Muscle layer of colon (tissue), 2 donors: ENCODE results near the gene CPSF4.
A peak's percentile ranks its signal among the peaks of the same experiment; 100 is the strongest.

Source experiments
- H3K27ac ChIP-seq: one replicate; pipeline ENCODE4 v1.7.0; 2013; ENCODE audit warnings: low read depth, mild to moderate bottlenecking, low read length, moderate library complexity
- H3K27me3 ChIP-seq, 2 donors: one replicate each; pipeline ENCODE4 v1.7.0; 2013; ENCODE audit warnings: low read length in 2 of 2, mild to moderate bottlenecking in 2 of 2; ENCODE audit not compliant: insufficient read depth in 2 of 2, control insufficient read depth in 1 of 2
- H3K36me3 ChIP-seq: one replicate; pipeline ENCODE4 v1.7.0; 2013; ENCODE audit warnings: mild to moderate bottlenecking, low read length; ENCODE audit not compliant: insufficient read depth
- H3K4me1 ChIP-seq: one replicate; pipeline ENCODE4 v1.7.0; 2013; ENCODE audit warnings: mild to moderate bottlenecking, low read length; ENCODE audit not compliant: insufficient read depth
- H3K4me3 ChIP-seq, 2 donors: one replicate each; pipeline ENCODE4 v1.7.0; 2013; ENCODE audit warnings: low read length in 2 of 2, low read depth in 1 of 2, mild to moderate bottlenecking in 1 of 2, moderate library complexity in 1 of 2
- H3K9ac ChIP-seq: one replicate; pipeline ENCODE4 v1.7.0; 2013; ENCODE audit warnings: low read length
- H3K9me3 ChIP-seq: one replicate; pipeline ENCODE4 v1.7.0; 2013; ENCODE audit warnings: mild to moderate bottlenecking, low read length
- donor health status: abdominal sarcoma.
- donor health status: Adenocarcinoma of cecum.

Gene CPSF4

DNA sequence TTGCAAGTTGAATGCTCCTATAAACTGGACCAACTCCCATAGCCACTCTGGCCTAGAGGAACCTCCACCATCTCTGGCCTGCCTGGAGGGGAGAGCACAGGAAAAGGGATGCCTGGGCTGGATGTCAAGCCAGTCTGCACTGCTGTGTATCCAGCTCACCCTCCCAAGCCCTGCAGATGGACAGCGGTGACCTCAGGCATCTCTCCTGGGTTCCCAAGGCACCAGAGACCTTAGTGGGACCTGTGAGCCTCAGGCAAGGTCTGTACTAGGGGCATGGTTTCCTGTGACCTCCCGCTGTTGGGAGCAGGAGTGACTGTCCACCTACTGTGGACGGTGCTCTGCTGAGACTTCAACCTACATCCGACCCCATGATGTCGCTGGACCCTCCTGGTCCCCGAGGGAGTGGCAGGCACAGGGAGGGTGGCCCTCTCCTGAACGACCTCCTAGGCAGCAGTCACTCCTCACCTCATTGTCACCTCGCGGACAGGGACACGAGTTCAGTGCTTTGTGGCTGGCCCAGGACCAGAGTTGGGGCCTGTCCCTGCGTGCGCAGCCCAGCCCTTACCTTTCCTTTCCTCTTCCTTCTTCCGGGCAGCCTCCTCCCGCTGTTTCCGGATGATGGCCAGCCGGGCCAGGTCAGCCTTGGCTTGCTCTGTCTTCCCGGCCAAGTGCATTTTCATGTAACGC is 41.3 kb upstream of the CPSF4 start:
- Histone ChIP-seq H3K9me3 (no peaks in the 10 kb centered on the region), H3K36me3 (peaks cover 49% of the 10 kb centered on the region), H3K4me1 (peaks cover 11% of the 10 kb centered on the region), H3K4me3 (no peak overlapping the region), H3K27me3 (no peaks in the 10 kb centered on the region), H3K27ac (no peak overlapping the region), H3K9ac (no peak overlapping the region)

DNA sequence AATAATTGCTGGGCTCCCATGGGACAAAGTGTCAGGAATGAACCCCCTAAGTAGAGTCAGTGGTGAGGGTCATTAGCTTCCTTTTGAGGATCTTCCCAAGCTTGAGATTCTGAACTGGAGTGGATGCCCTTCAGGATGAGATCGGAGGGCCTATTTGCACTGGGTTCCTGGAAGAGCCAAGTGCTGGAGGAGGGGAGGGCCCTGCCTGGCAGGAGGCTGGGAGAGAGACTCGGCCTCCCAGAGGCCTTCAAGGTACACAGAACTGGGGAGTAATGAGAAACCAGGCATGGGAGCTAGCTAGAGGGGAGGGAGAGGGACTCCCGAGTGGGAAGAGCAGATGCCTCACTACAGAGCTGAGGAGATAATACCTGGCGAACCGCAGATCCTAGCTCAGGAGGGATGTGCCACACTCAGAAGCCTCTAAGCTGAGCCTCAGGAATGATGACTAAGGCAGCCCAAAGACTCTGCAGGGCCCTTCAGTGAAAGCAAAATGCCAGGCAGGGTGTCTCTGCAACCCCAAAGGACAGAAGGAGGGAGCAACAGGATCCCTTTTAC is 39.8 kb upstream of the CPSF4 start:
- H3K9me3 ChIP-seq, result no peaks in the 10 kb centered on the region
- H3K4me1 ChIP-seq, result peaks cover 1% of the 10 kb centered on the region
- no peak overlapping the region for H3K27ac ChIP-seq
- H3K9ac ChIP-seq, result no peak overlapping the region
- H3K36me3 ChIP-seq, result peaks cover 59% of the 10 kb centered on the region
- no peak overlapping the region for H3K4me3 ChIP-seq
- H3K27me3 ChIP-seq, result no peaks in the 10 kb centered on the region

DNA sequence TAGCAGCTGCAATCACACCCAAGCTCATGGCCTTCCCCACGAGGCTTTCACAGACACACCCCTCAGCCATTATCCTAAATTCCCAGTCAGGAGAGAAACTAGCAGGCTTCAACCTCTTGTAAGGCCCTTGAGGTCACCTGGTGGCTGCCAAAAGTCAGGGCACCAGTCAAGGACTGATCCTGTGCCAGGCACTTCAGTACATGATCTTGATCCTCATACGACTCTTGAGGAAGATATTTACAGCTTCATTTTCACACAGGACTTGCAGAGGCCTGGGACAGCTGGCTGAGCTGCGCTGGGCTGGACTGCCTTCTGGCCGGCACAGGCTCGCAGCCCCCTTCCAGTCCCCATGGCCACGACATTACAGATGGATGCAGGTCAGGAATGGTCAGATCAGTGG is 39.1 kb upstream of the CPSF4 start:
- Histone ChIP-seq H3K27ac (no peak overlapping the region), H3K9me3 (no peaks in the 10 kb centered on the region), H3K4me3 (no peak overlapping the region), H3K4me1 (peaks cover 8% of the 10 kb centered on the region), H3K9ac (no peak overlapping the region), H3K27me3 (no peaks in the 10 kb centered on the region), H3K36me3 (peaks cover 65% of the 10 kb centered on the region)

DNA sequence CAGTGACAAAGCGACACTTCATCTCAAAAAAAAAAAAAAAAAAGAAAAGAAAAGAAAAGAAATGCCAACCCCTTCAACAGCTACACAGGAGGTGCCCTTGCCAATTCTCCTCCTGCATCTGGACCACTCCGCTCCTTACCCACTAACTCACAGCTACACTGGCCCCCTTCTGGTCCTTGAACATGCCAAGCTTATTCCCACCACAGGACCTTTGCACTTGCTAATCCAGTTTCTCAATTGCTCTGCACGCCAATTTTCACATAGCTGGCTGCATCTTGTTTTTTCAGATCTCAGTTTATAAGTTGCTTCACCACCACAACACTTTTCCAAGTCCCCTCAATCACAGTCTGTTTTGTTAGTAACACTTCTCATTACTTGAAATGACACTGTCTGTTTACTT is 35.9 kb upstream of the CPSF4 start:
- peaks cover 57% of the 10 kb centered on the region for H3K36me3 ChIP-seq

DNA sequence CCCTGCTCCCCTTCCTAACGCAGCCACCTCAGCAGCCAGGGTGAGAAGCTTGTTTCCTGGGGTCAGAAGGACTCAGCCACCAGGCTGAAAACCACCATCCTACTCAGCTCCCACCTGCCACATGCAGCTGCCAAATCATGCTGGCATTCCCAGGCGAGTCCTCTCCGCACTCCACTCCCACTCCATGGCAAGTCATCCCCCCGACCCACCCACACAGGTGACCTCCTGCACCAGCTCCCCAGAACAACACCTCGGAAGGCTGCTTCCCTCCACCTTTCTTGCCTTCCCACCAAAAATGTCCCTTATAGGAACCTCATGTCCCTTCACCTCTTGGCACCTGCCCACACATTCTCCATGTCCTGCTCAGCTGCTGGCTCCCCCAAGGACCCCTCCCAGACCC is 35.0 kb upstream of the CPSF4 start:
- H3K9ac ChIP-seq, result no peak overlapping the region
- no peaks in the 10 kb centered on the region for H3K27me3 ChIP-seq
- H3K27ac ChIP-seq, result no peak overlapping the region
- no peaks in the 10 kb centered on the region for H3K9me3 ChIP-seq
- H3K4me1 ChIP-seq, result peaks cover 36% of the 10 kb centered on the region
- no peak overlapping the region for H3K4me3 ChIP-seq
- peaks cover 48% of the 10 kb centered on the region for H3K36me3 ChIP-seq

More for the DNA sequence above, 35.9 kb upstream of the CPSF4 start:
- Histone ChIP-seq H3K27me3 (no peaks in the 10 kb centered on the region), H3K9me3 (no peaks in the 10 kb centered on the region), H3K27ac (no peak overlapping the region), H3K4me1 (peaks cover 36% of the 10 kb centered on the region), H3K9ac (no peak overlapping the region), H3K4me3 (no peak overlapping the region)

DNA sequence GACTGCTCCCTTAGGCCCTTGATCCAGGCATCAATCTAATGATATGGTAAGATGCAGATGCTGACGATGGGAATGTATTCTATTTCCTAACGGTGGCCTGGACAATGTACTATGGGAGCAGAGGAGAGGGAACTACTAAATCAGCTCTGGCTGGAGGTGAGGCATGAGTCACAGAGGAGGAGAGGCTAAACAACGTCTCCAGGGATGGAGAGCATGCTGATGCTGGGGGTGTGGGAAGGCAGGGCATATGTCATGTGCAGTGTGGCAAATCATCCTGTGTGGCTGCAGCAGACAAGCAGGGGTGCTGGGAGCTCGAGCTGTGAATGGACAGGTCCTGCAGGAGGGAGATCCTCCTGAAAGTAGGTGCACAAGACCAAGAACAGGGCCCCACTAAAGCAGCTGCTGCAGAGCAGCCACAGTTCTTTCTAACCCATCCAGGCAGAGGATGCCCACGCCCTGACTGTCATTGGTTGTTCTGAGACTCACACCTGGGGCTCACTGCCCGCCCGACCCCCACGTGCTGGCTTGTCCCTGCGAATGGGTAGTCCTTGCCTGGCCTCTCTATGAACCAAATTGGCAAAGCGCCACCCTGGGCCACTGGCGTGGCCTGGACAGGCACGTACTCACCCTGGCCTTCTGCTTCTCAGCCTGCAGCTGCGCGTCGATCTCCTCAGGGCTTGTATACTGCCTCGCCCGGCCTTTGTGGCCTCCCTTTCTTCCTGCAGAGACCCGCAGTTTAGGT is 34.3 kb upstream of the CPSF4 start:
- H3K27me3 ChIP-seq, result no peaks in the 10 kb centered on the region
- no peaks in the 10 kb centered on the region for H3K9me3 ChIP-seq
- H3K4me3 ChIP-seq, result no peak overlapping the region
- no peak overlapping the region for H3K9ac ChIP-seq
- peaks cover 42% of the 10 kb centered on the region for H3K36me3 ChIP-seq
- no peak overlapping the region for H3K27ac ChIP-seq
- H3K4me1 ChIP-seq, result peaks cover 36% of the 10 kb centered on the region

DNA sequence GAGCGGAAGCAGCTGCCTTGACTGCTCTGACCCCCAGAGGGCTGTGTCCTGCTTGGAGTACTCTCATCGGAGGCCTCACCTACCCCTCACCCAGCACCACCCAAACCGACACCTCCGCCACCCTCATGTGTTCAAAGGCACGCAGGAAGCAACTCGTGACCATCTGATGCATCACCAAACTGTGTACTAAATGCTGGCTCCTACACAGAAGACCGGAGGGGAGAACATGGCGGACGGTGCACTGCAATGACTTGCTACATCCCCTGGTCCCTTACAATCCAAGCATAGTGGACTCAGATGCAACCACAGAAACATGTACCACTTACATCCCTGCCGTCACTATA is 33.8 kb upstream of the CPSF4 start:
- H3K27me3 ChIP-seq, result no peaks in the 10 kb centered on the region

DNA sequence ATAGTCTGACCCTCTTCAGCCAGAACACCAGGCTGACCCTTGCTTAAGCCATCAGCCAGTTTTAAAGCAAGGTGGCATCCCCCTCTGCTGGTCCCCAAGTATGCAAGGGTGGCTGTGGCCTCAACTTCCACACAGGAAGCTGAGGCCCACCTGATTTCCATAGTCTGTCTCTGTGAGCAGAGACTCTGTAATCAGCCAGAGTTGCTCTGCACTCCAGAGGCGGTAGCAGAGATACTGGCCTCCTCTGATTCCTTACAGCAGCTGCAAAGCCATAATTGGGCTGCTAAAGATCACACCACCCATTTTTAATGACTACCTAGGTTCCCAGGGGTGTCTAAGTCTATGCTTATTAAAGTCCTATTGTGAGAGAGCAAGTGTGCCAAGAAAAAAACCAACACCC is 32.2 kb upstream of the CPSF4 start:
- Histone ChIP-seq H3K9ac (no peak overlapping the region), H3K36me3 (peaks cover 34% of the 10 kb centered on the region), H3K27me3 (no peaks in the 10 kb centered on the region), H3K9me3 (no peaks in the 10 kb centered on the region), H3K4me3 (peak overlapping the region in 1 of 2 donors; percentile 99), H3K4me1 (peaks cover 49% of the 10 kb centered on the region), H3K27ac (no peak overlapping the region)

More for the DNA sequence above, 33.8 kb upstream of the CPSF4 start:
- Histone ChIP-seq H3K4me3 (no peak overlapping the region), H3K27ac (no peak overlapping the region), H3K36me3 (peaks cover 36% of the 10 kb centered on the region), H3K9me3 (no peaks in the 10 kb centered on the region), H3K9ac (no peak overlapping the region), H3K4me1 (peaks cover 41% of the 10 kb centered on the region)

DNA sequence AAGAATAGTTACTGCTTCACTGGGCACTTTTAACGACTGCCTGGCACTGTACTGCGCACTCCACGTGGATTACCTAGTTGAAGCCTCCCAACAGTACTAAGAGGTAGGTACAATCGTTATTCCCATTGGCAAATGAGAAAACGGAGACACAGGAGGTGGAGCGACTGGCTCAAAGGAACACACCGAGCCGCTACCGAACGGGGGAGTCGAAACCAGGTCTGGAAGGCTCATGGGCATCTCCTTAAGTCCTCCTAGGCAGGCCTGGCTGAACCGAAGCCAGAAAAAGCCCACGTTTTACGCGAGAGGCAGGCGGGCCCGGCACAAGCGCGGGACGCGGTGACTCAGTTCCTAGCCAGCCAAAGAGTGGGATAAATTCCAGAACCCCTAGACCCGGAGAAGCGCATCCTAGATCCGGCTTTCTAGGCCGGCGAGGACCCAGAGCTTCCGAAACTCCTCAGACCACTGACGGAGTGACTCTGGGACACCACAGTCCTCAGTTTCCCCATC is 30.8 kb upstream of the CPSF4 start:
- H3K36me3 ChIP-seq, result peaks cover 44% of the 10 kb centered on the region
- H3K9me3 ChIP-seq, result no peaks in the 10 kb centered on the region
- H3K27ac ChIP-seq, result peak overlapping the region; percentile 98
- no peaks in the 10 kb centered on the region for H3K27me3 ChIP-seq
- peaks cover 49% of the 10 kb centered on the region for H3K4me1 ChIP-seq
- peak overlapping the region; percentile 99 for H3K9ac ChIP-seq
- H3K4me3 ChIP-seq, result peak overlapping the region; percentile 99

DNA sequence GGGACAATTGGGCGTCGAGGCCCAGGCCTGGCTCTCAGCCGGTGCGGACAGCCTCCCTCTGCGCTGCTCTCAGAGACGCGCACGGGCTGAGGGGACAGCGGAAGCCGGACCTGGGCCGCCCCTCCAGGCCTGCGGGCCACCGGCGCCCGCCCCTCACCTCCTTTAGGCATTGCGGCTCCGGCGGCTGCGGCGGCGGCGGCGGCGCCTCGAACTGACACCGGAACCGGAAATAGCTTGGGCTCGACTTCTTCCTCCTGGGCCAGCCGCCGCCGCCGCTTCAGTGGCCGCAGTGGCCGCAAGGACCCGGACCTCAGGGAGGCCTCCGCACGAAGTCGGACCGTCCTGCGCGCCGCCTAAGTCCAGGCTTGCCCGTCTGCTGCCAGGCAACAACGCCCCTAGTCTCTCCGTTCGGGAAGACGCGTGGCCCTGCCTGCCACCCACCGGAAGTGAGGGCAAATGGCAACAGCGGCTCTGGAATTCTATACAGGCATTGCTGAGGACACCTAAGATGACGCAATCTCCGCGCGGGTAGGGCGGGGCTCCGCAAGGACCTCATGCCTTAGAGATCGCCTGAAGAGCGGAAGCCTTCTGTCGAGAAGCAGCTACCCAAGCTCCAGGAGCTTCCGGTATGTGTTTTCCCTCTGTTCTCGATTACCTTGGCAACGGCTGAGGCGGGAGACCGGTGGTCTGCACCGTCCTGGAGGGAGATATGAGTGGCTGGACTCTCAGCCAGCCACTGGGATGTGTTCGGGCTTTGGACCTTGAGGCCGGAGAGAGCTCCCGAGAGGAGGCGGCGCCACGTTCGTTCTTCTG is 30.2 kb upstream of the CPSF4 start, which contains the start of the genes BUD31 and PDAP1:
BUD31 (plus strand) TSS at position 591 of the 813 bp plus-strand sequence. CDS start 2,124 bp downstream, outside the sequence.
PDAP1 (minus strand) TSS at position 219 of the 813 bp plus-strand sequence; CDS start at position 170, 49 bp downstream.
- peaks cover 49% of the 10 kb centered on the region for H3K4me1 ChIP-seq
- H3K27me3 ChIP-seq, result no peaks in the 10 kb centered on the region
- H3K4me3 ChIP-seq, result peak within 1 kb of the TSS; percentile 99
- peaks cover 46% of the 10 kb centered on the region for H3K36me3 ChIP-seq
- peak within 1 kb of the TSS; percentile 98 for H3K27ac ChIP-seq
- H3K9ac ChIP-seq, result peak within 1 kb of the TSS; percentile 99
- H3K9me3 ChIP-seq, result no peaks in the 10 kb centered on the region

DNA sequence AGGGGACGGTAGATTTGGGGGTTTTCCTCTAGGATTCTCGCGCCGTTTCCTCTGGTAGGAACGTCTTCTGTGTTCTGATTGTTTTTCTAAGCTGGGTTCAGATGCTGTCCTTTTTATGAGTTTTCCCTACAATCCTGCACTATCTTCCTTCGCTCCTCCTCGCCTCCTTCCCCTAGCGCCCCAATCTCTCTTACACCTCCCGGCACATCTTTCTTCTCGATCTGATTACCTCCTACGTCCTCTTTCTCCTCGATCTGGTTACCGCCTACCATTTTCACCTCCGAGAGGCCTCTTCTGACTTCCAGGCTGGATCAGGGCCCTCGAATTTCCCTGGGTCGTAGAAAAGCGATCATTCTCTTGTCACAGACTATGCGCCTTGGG is 29.6 kb upstream of the CPSF4 start:
- peak overlapping the region; percentile 98 for H3K27ac ChIP-seq
- H3K4me1 ChIP-seq, result peaks cover 45% of the 10 kb centered on the region
- no peaks in the 10 kb centered on the region for H3K27me3 ChIP-seq
- H3K4me3 ChIP-seq, result peak overlapping the region; percentile 99
- H3K36me3 ChIP-seq, result peaks cover 42% of the 10 kb centered on the region
- H3K9me3 ChIP-seq, result no peaks in the 10 kb centered on the region
- peak overlapping the region; percentile 99 for H3K9ac ChIP-seq
